HG03139 (cell line): ENCODE measurements around the gene GAL3ST3.

Experiments used
- ATAC-seq: cut with Tn5 transposase; IDR thresholded peaks from one replicate; pipeline ENCODE4 v1.9.1; 2021; ENCODE audit not compliant: unreplicated experiment

GAL3ST3 gene

GRCh38 chr11:66069715-66070603, 21.0 kb upstream of the GAL3ST3 start, which contains the start of gene PACS1:
Gene PACS1 (plus strand): TSS chr11:66070272. CDS start chr11:66070487, 215 bp downstream.
- peak; percentile 47 for ATAC-seq

- no peak for ATAC-seq
Measured at GRCh38 chr11:66068923-66069714, 20.2 kb upstream of the GAL3ST3 start.

- ATAC-seq: no peak
Measured at GRCh38 chr11:66068154-66068821, 19.3 kb upstream of the GAL3ST3 start.

- no peak for ATAC-seq
Measured at GRCh38 chr11:66067640-66068039, 18.7 kb upstream of the GAL3ST3 start.

GRCh38 chr11:66066751-66067150, 17.8 kb upstream of the GAL3ST3 start:
- ATAC-seq: no peak

GRCh38 chr11:66064571-66064970, 15.6 kb upstream of the GAL3ST3 start:
- no peak for ATAC-seq

GRCh38 chr11:66063900-66064299, 14.9 kb upstream of the GAL3ST3 start:
- no peak for ATAC-seq

GRCh38 chr11:66062408-66062807, 13.4 kb upstream of the GAL3ST3 start:
- no peak for ATAC-seq

- no peak for ATAC-seq
Measured at GRCh38 chr11:66061268-66061667, 12.3 kb upstream of the GAL3ST3 start.

DNA sequence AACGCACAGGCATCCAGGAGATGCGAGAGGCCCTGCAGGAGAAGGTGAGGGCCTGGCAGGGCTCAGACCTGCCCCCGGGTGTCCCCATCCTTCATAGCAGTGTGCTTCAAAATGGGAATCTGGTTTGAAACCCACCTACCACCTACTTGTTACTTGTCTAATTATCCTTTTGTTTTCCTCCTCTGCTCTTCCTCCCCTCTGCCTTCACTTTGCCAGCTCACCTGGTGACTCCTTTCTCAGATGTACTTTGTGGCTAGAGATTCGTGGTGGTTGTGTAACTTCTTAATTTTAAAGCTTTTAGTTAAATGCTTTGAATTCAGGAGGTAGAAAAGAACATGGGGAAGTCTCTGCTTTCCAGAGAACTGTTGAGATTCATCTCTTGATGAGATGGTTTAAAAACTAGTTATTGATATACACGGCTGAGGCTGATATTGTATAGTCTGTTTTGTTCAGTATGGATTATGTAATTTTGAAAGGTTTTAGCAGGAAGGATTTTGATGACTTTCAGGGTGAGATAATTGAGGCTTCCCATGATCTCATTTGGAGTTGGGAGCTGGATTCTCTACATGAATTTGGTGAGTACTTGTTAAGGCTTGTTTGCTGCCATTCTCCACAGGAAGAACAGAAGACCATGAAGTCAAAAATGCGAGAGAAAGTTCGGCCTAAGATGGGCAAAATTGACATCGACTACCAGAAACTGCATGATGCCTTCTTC, 11.2 kb upstream of the GAL3ST3 start:
- no peak for ATAC-seq

- ATAC-seq: no peak
Measured at GRCh38 chr11:66056501-66056900, 7.5 kb upstream of the GAL3ST3 start.

DNA sequence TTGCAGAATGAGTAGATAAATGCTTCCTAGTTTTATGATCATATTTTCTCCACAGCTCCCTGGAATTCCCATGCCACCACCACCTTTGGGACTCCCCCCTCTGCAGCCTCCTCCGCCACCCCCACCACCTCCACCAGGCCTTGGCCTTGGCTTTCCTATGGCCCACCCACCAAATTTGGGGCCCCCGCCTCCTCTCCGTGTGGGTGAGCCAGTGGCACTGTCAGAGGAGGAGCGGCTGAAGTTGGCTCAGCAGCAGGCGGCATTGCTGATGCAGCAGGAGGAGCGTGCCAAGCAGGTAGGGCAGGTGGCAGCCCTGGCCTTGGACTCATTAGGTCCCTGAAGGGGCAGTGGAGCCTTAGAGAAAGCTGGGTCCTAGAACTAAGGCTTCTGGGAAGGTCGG, 6.1 kb upstream of the GAL3ST3 start:
- no peak for ATAC-seq

GRCh38 chr11:66052664-66052982, 3.7 kb upstream of the GAL3ST3 start:
- no peak for ATAC-seq

DNA sequence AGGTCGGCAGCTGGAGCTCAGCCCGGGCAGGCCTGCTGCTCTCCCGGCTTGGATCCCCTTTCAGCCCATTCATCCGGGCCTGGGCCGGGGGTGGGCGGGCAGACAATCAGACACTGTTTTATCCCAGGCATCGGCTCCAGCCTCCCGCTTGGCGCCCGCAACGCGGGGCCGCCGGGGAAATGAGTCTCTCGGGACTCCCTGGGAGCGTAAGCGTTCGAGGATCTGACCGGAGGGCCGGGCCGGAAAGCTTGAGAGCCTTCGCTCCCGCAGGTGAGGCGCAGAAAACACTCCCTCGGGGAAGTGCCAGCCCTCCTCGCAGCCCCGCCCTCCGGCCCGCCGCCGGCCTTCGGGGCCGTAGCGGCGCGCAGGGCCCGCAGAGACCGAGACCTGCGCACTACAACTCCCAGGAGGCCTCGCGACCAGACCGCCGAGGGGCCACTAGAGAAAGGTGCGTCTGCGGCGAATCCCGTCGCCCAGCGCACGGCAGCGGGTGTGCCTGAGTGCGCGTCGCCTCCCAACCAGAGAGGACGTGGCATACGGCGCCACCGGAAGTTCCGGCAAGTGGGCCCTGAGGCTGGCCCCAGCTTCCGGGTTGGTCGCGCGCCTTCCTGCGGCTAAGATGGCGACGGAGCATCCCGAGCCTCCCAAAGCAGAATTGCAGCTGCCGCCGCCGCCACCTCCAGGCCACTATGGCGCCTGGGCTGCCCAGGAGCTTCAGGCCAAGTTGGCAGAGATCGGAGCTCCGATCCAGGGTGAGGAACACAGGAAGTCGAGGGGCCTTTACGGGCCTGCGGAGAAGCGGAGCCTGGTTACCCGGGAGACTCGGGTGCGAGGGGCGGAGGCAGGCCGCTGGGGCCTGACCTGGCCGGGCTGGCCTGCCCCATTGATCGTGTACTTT, 3.1 kb upstream of the GAL3ST3 start, which contains the start of gene SF3B2:
Gene SF3B2, plus strand, starts transcription at position 599 of the 898 bp plus-strand sequence. Its CDS starts 21 bp downstream, at position 620.
- ATAC-seq: peak; percentile 92

DNA sequence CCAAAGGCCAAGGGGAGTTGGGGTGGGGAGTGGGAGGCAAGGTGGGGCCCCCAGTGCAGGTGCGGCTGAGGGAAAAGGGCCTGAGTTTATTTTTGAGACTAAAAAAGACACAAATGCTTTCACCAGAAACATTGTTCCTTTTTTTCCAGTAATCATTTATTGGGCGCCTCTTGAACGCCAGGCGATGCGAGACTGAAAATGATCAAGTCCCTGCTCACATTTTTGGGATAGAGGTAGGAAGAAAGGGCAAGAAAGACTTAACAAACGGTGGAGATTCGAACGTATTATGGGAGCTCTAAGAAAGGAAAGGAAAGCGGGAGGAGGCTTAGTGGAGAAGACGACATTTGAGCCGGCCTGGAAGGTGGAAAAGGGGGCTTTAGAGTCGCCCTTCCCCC, 2.4 kb upstream of the GAL3ST3 start:
- no peak for ATAC-seq

DNA sequence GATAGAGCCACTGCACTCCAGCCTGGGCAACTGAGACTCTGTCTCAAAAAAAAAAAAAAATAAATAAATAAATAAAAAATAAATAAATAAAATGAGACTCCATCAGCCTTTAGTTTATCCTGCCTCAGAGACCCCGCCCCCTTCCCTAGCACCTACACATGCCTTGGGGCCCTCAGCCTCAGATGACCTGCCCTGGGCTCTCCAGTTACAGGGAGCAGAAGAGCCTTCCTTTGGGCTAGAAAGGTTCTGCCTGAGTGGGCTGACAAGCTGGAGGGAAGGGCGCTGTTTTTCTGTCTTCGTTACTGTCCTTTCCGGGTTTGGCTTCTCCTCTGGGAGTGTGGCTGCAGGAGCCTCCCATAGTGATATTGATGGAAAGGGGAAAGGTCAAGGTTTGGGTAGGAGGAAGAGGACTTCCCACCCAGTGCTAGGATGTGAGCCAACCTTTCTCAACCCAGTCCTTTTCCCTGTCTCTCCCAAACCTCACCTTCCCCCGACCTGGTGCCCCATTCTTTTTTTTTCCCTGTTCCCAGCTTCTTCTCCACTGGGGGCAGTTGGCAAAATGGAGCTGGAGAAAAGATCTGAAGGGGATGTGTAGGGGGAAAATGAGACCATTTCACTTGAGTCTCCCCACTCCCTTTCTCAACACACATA, 1.7 kb upstream of the GAL3ST3 start:
- no peak for ATAC-seq

GRCh38 chr11:66047541-66048365, 1.2 kb downstream of the GAL3ST3 start:
- ATAC-seq: no peak

DNA sequence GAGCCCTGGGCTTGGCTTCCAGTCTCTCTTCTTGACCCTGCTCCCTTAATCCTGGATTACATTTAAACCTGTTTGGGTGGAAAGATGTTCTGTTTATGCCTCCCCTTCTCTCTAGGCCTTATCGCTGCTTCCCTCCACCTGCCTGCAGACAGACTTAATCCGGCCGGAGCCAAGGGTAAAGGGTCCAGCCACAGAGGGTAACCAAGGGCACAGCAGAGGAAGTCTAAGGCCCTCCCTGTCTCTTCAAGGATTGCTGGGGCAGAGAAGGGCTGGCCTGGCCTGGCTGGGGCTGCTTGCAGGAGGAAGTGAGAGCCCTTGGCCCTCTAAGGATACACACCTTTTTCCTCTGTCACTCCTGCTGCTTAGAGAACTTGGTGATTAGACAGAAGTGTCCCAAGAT, 2.1 kb downstream of the GAL3ST3 start:
- no peak for ATAC-seq
